AG04449 (cell line): ENCODE measurements around the gene TMEM39B.
"Not testable (repeated sequence)": the region's sequence is repeated elsewhere in the genome, so short reads cannot be mapped to it uniquely, and the experiment has no call there.

Experiments
- CTCF ChIA-PET: fragments of 350-600 bp; formaldehyde crosslinking; extraction: SDS; loops from one replicate; lab custom pipeline; 2021; ENCODE audit warnings: antibody characterized with exemption; lab: Yijun Ruan, JAX
- POLR2A ChIA-PET: fragments of 400-600, 350-600 bp; formaldehyde crosslinking; extraction: SDS; loops from one replicate; lab custom pipeline; 2020; ENCODE audit warnings: antibody characterized with exemption, inconsistent platforms; lab: Yijun Ruan, JAX
- DNase-seq: peaks from one replicate; pipeline ENCODE4 v3.0.0-alpha.2; 2010; ENCODE audit warnings: low read depth, low spot score
- H3K4me3 ChIP-seq: 2 replicates; pipeline ENCODE4 v1.5.1; 2011; ENCODE audit warnings: low read depth, mild to moderate bottlenecking, control low read depth, low read length
- TF ChIP-seq, protein P1 (sequence below): IDR thresholded peaks from one replicate; pipeline ENCODE4 v1.5.1; 2011; ENCODE audit warnings: mild to moderate bottlenecking, moderate library complexity, low read length, control low read depth, inconsistent platforms; ENCODE audit not compliant: insufficient read depth; ENCODE audit errors: missing control alignments

The TMEM39B gene

GRCh38 chr1:32071758-32072621 is 749 bp upstream of the TMEM39B start:
- no peak for DNase-seq
- POLR2A ChIA-PET, result interaction anchor here (0.8 to 1.9 kb wide), 7 partner anchors 9 to 264 kb away, joined by 4 to 15 read pairs (median 8); partner anchors contain the start of genes CCDC28B, KPNA6, MARCKSL1 and TXLNA
- TF ChIP-seq, protein P1, sequence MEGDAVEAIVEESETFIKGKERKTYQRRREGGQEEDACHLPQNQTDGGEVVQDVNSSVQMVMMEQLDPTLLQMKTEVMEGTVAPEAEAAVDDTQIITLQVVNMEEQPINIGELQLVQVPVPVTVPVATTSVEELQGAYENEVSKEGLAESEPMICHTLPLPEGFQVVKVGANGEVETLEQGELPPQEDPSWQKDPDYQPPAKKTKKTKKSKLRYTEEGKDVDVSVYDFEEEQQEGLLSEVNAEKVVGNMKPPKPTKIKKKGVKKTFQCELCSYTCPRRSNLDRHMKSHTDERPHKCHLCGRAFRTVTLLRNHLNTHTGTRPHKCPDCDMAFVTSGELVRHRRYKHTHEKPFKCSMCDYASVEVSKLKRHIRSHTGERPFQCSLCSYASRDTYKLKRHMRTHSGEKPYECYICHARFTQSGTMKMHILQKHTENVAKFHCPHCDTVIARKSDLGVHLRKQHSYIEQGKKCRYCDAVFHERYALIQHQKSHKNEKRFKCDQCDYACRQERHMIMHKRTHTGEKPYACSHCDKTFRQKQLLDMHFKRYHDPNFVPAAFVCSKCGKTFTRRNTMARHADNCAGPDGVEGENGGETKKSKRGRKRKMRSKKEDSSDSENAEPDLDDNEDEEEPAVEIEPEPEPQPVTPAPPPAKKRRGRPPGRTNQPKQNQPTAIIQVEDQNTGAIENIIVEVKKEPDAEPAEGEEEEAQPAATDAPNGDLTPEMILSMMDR, result no peak
- peak overlapping the region; percentile 95 for H3K4me3 ChIP-seq
- CTCF ChIA-PET, result interaction anchor here (0.9 to 2.2 kb wide), 7 partner anchors 10 to 283 kb away, joined by 3 to 12 read pairs (median 4); no protein-coding TSS in a partner anchor

GRCh38 chr1:32073299-32074229 is 825 bp downstream of the TMEM39B start:
- TF ChIP-seq, protein P1, result peak; percentile 27
- peak overlapping the region; percentile 95 for H3K4me3 ChIP-seq
- POLR2A ChIA-PET, result interaction anchor here (0.5 to 1.9 kb wide), 12 partner anchors 11 to 848 kb away, joined by 3 to 15 read pairs (median 4); partner anchors contain the start of genes BSDC1, CCDC28B, KPNA6 and MARCKSL1
- CTCF ChIA-PET, result interaction anchor here (0.6 to 2.0 kb wide), 17 partner anchors 8 to 373 kb away, joined by 3 to 22 read pairs (median 4); no protein-coding TSS in a partner anchor
- no peak for DNase-seq

- no peak overlapping the region for H3K4me3 ChIP-seq
- DNase-seq, result no peak
- TF ChIP-seq, protein P1, result no peak
- POLR2A ChIA-PET, result interaction anchor here (0.7 kb wide), 1 partner anchor 14 kb away, joined by 3 read pairs; no protein-coding TSS in a partner anchor
- CTCF ChIA-PET, result interaction anchor here (0.9 to 1.4 kb wide), 5 partner anchors 15 to 72 kb away, joined by 3 to 5 read pairs (median 3); partner anchors contain the start of gene KPNA6
Measured at GRCh38 chr1:32074841-32075240, 2.1 kb downstream of the TMEM39B start.

DNA sequence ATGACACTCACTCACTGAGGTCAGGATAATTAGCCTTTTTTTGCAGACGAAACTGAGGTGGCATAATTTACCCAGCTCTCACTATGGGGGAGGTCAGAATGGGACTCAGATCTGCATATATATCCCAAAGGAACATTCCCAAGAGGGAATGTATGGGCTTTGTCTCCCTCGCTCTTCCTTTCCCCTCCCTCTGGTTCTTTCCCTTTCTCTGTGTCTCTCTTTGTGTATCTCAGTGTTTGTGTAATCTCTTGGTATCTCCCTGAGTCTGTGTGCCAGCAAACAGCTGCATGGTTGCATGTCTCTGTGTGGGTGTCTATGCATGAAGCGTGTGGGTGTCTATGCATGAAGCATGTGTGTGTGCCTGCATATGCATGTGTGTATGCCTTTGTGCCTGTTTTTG is 4.7 kb downstream of the TMEM39B start:
- POLR2A ChIA-PET, result no interaction called here
- CTCF ChIA-PET, result no interaction called here
- TF ChIP-seq, protein P1, result no peak
- no peak for DNase-seq
- no peak overlapping the region for H3K4me3 ChIP-seq

DNA sequence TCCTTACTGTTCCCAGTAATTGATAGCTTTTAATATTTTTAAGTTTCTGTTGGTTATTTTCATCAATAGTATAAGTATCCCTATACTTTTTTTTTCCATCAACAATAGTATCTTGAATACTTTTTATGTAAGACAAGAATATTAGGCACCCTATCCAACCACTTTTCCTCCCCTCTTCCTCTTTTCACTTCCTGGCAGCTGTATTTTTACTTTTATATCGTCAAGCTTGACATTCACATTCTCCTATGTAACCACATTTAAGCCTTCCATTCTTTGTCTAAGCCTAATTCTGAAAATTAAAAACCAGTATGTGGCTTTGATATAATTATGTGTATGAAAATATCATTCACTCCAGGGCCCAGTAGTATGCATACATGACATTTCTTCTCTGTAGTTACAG is 9.3 kb downstream of the TMEM39B start:
- DNase-seq, result no peak
- ChIA-PET CTCF (interaction anchor here (1.4 to 2.7 kb wide), 3 partner anchors 8 to 27 kb away, joined by 6 to 8 read pairs (median 7); partner anchors contain the start of genes KPNA6 and TMEM39B), POLR2A (no interaction called here)
- H3K4me3 ChIP-seq, result no peak overlapping the region
- TF ChIP-seq, protein P1, result no peak

GRCh38 chr1:32086381-32086780 is 13.6 kb downstream of the TMEM39B start:
- DNase-seq, POLR2A ChIA-PET, H3K4me3 ChIP-seq: not testable (repeated sequence)
- CTCF ChIA-PET, result interaction anchor here (0.7 to 2.3 kb wide), 3 partner anchors 14 to 23 kb away, joined by 3 to 13 read pairs (median 8); partner anchors contain the start of genes KPNA6 and TMEM39B
